Brain microvascular endothelial cell (primary cell): Measurements from ENCODE around the gene YWHAB.

Source experiments
- DNase-seq: peaks from one replicate; pipeline ENCODE4 v3.0.0-alpha.2; 2020
- H3K27ac ChIP-seq: fragments of 250-450 bp; sonication (Bioruptor Pico); 2 replicates; pipeline ENCODE4 v1.5.1; 2020; ENCODE audit warnings: mild to moderate bottlenecking, moderate library complexity
- H3K27me3 ChIP-seq: fragments of 250-450 bp; sonication (Bioruptor Pico); replicated peaks from 2 replicates; pipeline ENCODE4 v1.5.1; 2020; ENCODE audit warnings: mild to moderate bottlenecking
- H3K36me3 ChIP-seq: fragments of 250-450 bp; sonication (Bioruptor Pico); replicated peaks from 2 replicates; pipeline ENCODE4 v1.5.1; 2020; ENCODE audit warnings: mild to moderate bottlenecking
- H3K4me3 ChIP-seq: 2 replicates; pipeline ENCODE4 v1.5.1; 2011; ENCODE audit warnings: low read depth, mild to moderate bottlenecking, control low read depth, low read length, moderate library complexity
- CTCF ChIP-seq: IDR thresholded peaks from 2 replicates; pipeline ENCODE4 v1.5.1; 2011; ENCODE audit warnings: low read depth, mild to moderate bottlenecking, moderate library complexity, low read length, control low read depth, inconsistent platforms; ENCODE audit errors: missing control alignments
- in situ Hi-C: cut with HindIII; loops from 2 replicates; pipeline ENCODE4 v1.10.0; 2017; ENCODE audit warnings: low sequenced_read_pairs, low pct_ligation_motif_present

Gene YWHAB

GRCh38 chr20:44885392-44886265 lies at the start of gene YWHAB:
Gene YWHAB, plus strand, starts transcription at chr20:44885705. Its CDS starts 15,829 bp downstream, at chr20:44901534.
- peak; percentile 2 for TF ChIP-seq CTCF
- no peaks in the 10 kb centered on the region for H3K27me3 ChIP-seq
- peak; percentile 94 for DNase-seq
- peaks cover 5% of the 10 kb centered on the region for H3K36me3 ChIP-seq
- H3K27ac ChIP-seq: peak within 1 kb of the TSS; percentile 92
- H3K4me3 ChIP-seq: peak within 1 kb of the TSS; percentile 90
- in situ Hi-C loops: no loop called here

GRCh38 chr20:44836601-44837120 lies 48.8 kb upstream of the YWHAB start:
- no peak for TF ChIP-seq CTCF
- in situ Hi-C loops: no loop called here
- Histone ChIP-seq H3K27ac (no peak overlapping the region), H3K27me3 (no peaks in the 10 kb centered on the region), H3K36me3 (no peaks in the 10 kb centered on the region), H3K4me3 (no peak overlapping the region)
- DNase-seq: no peak

GRCh38 chr20:44837946-44838345 lies 47.6 kb upstream of the YWHAB start:
- Histone ChIP-seq H3K4me3 (no peak overlapping the region), H3K27me3 (no peaks in the 10 kb centered on the region), H3K27ac (no peak overlapping the region), H3K36me3 (no peaks in the 10 kb centered on the region)
- TF ChIP-seq CTCF: no peak
- in situ Hi-C loops: no loop called here
- no peak for DNase-seq

- in situ Hi-C loops: no loop called here
- H3K27me3 ChIP-seq: no peaks in the 10 kb centered on the region
- no peak for TF ChIP-seq CTCF
- no peak overlapping the region for H3K4me3 ChIP-seq
- no peak overlapping the region for H3K27ac ChIP-seq
- H3K36me3 ChIP-seq: no peaks in the 10 kb centered on the region
- DNase-seq: no peak
Observed at GRCh38 chr20:44838521-44838920, 47.0 kb upstream of the YWHAB start.

GRCh38 chr20:44839481-44839880 lies 46.0 kb upstream of the YWHAB start:
- Histone ChIP-seq H3K4me3 (no peak overlapping the region), H3K27me3 (no peaks in the 10 kb centered on the region), H3K27ac (no peak overlapping the region), H3K36me3 (no peaks in the 10 kb centered on the region)
- in situ Hi-C loops: no loop called here
- DNase-seq: no peak
- no peak for TF ChIP-seq CTCF
